WI38 (cell line): ENCODE results near the gene C19orf81.

Experiments used
- H3K4me3 ChIP-seq: 2 replicates; pipeline ENCODE4 v1.5.1; 2011; ENCODE audit warnings: low read depth, mild to moderate bottlenecking, control low read depth, low read length
- CTCF ChIP-seq: IDR thresholded peaks from 2 replicates; pipeline ENCODE4 v1.5.1; 2012; ENCODE audit warnings: low read depth, mild to moderate bottlenecking, control low read depth, low read length

The C19orf81 gene

DNA sequence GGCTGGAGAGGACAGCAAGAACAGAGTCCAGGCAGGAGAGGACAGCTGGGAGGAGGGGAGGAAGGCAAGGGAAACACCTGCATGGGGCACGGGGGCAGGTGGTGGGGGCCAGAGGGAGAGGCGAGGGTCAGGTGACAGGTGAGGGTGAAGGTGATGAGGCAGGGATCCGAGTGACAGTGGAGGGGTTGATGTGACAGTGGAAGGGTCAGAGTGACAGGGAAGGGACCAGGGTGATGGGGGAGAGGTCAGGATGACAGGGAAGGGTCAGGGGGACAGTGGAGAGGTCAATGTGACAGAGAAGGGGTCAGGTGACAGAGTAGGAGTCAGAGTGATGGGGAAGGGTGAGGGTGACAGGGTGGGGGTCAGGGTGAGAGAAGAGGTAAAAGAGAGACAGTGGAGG is 29.1 kb downstream of the C19orf81 start:
- no peak for TF ChIP-seq CTCF
- no peak overlapping the region for H3K4me3 ChIP-seq

DNA sequence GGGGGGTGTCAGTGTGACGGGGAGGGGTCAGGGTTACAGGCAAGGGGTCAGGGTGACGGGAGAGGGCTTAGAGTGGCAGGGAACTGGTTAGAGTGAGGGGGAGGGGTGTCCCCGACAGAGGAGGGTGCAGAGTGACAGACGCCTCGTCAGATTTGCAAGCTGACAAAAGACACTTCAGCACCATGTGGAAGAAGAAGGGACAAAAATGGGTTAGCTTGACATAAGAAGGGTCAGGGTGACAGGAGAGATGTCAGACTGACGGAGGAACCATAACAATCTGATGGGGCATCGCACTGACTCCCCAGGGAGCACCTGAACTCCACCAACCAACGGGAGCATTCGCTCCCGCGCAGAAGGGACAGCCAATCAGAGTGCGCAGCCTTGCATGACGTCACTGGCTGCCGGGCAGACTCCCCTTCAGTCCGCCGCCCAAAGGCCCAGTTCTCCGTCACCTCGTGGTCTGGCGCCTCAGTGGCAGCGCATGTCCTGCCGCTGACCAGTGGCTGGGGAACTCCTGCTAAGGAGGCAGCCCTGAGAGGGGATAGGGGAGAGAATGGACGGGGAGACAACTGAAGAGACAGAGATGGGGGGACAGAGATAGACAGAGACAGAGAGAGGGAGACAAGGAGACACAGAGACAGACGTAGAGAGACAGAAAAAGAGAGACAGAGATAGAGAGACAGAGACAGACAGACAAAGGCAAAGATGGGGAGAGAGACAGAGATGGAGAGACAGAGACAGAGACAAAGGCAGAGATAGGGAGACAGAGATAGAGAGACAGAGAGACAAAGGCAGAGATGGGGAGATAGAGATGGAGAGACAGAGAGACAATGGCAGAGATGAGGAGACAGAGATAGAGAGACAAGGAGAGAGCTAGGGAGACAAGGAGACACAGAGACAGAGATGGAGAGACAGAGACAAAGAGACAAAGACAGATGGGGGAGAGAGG is 30.2 kb downstream of the C19orf81 start:
- no peak for TF ChIP-seq CTCF
- H3K4me3 ChIP-seq = no peak overlapping the region

DNA sequence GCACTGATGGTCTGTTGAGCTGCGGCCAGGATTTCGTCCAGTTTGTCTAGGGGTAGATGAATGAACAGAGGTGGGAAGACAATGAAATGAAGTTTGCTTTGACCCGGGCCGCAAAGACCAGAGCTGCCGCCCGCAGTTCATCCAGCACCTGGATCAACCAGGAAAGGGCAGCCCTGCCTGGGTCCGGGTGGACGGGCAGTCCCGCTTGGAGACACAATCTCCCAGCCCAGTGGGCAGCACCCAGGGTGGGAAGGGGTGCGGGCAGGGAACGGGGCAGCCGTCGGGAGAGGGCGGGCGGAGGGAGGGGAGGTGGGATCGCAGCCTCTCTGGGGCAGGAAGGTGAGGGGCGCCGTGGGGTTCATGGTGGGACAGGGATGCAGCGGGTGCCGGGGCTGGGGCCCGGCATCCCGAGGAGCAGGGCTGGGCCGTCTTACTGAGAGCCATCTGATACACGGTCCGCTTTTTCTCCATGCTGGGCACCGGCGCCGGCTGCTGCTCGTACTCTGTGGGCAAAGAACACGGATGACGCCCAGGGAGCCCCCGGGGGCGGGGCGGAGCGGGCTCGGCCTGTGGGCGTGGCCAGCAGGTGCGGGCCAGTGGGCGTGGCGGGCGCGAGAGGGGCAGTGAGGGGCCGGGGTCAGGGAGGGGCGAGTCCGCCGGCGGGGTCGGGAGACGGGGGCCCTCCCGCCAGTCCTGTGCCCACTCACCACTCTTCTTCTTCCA is 37.2 kb downstream of the C19orf81 start:
- no peak for TF ChIP-seq CTCF
- H3K4me3 ChIP-seq = no peak overlapping the region

- no peak for TF ChIP-seq CTCF
- no peak overlapping the region for H3K4me3 ChIP-seq
These were observed 39.5 kb downstream of the C19orf81 start for GRCh38 chr19:50688766-50689165.

DNA sequence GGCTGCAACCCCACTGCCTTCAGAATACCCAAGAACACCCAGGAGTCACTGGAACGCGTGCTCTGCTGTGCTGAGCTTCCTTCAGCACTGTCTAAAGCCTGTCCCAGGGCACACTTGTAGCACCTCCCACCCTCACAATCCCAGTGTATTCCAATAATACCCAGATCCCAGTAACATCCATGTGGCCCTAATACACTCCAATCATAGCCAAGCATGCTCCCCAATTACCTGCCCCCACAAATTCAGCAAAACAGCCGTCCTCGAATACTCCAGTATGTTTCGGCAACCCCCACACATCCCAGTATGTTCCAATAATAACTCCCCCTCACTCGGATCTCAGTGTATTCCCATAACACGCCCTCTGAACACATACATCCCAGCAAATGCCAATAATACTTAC is 41.2 kb downstream of the C19orf81 start:
- no peak for TF ChIP-seq CTCF
- no peak overlapping the region for H3K4me3 ChIP-seq

- H3K4me3 ChIP-seq = no peak overlapping the region
- TF ChIP-seq CTCF = no peak
These were observed 44.1 kb downstream of the C19orf81 start for GRCh38 chr19:50693064-50693975.
